DOHH2 (cell line): ENCODE measurements around the gene MAP2.
A peak's percentile ranks its signal among the peaks of the same experiment; 100 is the strongest.

ENCODE experiments used
- H3F3A ChIP-seq: fragments of 200-600 bp; sonication (generic), shearing (Covaris generic); 2 replicates; pipeline ENCODE4 v1.6.0; 2016; ENCODE audit warnings: antibody characterized with exemption, mild to moderate bottlenecking; ENCODE audit not compliant: control insufficient read depth, insufficient read depth
- H3K27ac ChIP-seq: fragments of 200-600 bp; sonication (generic); 2 replicates; pipeline ENCODE4 v1.5.1; 2014; ENCODE audit warnings: low read depth, mild to moderate bottlenecking, low read length, moderate library complexity
- H3K27me3 ChIP-seq: fragments of 200-600 bp; sonication (generic); 2 replicates; pipeline ENCODE4 v1.6.1; 2014; ENCODE audit warnings: mild to moderate bottlenecking, low read length, mixed read lengths; ENCODE audit not compliant: control insufficient read depth
- H3K36me3 ChIP-seq: fragments of 200-600 bp; sonication (generic); 2 replicates; pipeline ENCODE4 v1.6.1; 2014; ENCODE audit warnings: mild to moderate bottlenecking, low read length, moderate library complexity, mixed read lengths; ENCODE audit not compliant: control insufficient read depth
- H3K4me1 ChIP-seq: fragments of 200-600 bp; sonication (generic); 2 replicates; pipeline ENCODE4 v1.6.1; 2014; ENCODE audit warnings: mild to moderate bottlenecking, low read length, mixed read lengths; ENCODE audit not compliant: control insufficient read depth
- H3K4me2 ChIP-seq: fragments of 200-600 bp; sonication (generic); 2 replicates; pipeline ENCODE4 v1.6.0; 2014; ENCODE audit warnings: mild to moderate bottlenecking, low read length, moderate library complexity
- H3K4me3 ChIP-seq: fragments of 200-600 bp; sonication (generic); 2 replicates; pipeline ENCODE4 v1.5.1; 2014; ENCODE audit warnings: mild to moderate bottlenecking, low read length, mixed read lengths
- H3K79me2 ChIP-seq: fragments of 200-600 bp; sonication (generic); 2 replicates; pipeline ENCODE4 v1.6.1; 2014; ENCODE audit warnings: mild to moderate bottlenecking, low read length, mixed read lengths; ENCODE audit not compliant: control insufficient read depth
- H3K9me2 ChIP-seq: fragments of 200-600 bp; sonication (generic); replicated peaks from 2 replicates; pipeline ENCODE4 v1.6.1; 2014; ENCODE audit warnings: mild to moderate bottlenecking, low read length, mixed read lengths; ENCODE audit not compliant: control insufficient read depth
- H3K9me3 ChIP-seq: fragments of 200-600 bp; sonication (generic); 2 replicates; pipeline ENCODE4 v1.6.1; 2014; ENCODE audit warnings: antibody characterized with exemption, low read length, mixed read lengths; ENCODE audit not compliant: control insufficient read depth, insufficient read depth
- H4K20me1 ChIP-seq: fragments of 200-600 bp; sonication (generic); 2 replicates; pipeline ENCODE4 v1.6.0; 2014; ENCODE audit warnings: low read depth, mild to moderate bottlenecking, antibody characterized with exemption, low read length, moderate library complexity; ENCODE audit not compliant: control insufficient read depth, insufficient read depth
- EZH2phosphoT487 ChIP-seq: fragments of 200-600 bp; sonication (generic); IDR thresholded peaks from 2 replicates; pipeline ENCODE4 v1.6.1; 2017; ENCODE audit warnings: borderline replicate concordance, mild to moderate bottlenecking, antibody characterized with exemption, low read length, moderate library complexity, mixed read lengths
- TF ChIP-seq, protein P1 (sequence below): fragments of 200-600 bp; sonication (generic); IDR thresholded peaks from one replicate; pipeline ENCODE4 v1.5.1; 2014; ENCODE audit warnings: antibody characterized with exemption, mild to moderate bottlenecking, low read depth, low read length; ENCODE audit not compliant: poor library complexity, severe bottlenecking

Gene MAP2

DNA sequence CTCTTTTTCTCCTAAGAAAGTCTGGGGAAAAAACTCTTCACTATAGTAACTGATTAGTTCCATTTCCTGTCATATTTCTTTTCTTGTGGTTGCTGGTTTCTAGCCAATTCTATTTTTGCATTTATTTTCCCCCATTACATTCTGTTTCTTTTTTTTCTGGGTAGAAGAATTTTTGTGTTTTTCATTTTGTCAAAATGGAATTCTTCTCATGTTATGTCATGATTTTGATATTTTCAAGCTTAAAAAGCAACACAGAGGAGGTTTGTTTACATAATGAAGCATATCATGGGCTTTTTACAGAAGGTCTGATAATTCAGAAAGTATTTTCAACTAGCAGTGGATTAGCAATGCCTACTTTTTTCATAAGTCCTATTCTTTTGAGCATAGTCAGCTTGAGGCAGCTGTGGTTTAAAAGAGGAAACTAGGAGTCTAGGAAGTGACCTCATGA lies 102.0 kb downstream of the MAP2 start:
- Histone ChIP-seq H3K36me3 (no peaks in the 10 kb centered on the region; the same call in 1 of the 2 replicates), H3K27me3 (no peaks in the 10 kb centered on the region), H3K9me2 (no peaks in the 10 kb centered on the region), H3K9me3 (no peaks in the 10 kb centered on the region), H3K4me3 (peak overlapping the region; percentile 63), H3F3A (peaks cover 12% of the 10 kb centered on the region), H3K79me2 (no peaks in the 10 kb centered on the region), H3K4me1 (peaks cover 69% of the 10 kb centered on the region), H4K20me1 (no peaks in the 10 kb centered on the region), H3K4me2 (peak overlapping the region; percentile 74), H3K27ac (peak overlapping the region; percentile 78)
- TF ChIP-seq, protein P1, sequence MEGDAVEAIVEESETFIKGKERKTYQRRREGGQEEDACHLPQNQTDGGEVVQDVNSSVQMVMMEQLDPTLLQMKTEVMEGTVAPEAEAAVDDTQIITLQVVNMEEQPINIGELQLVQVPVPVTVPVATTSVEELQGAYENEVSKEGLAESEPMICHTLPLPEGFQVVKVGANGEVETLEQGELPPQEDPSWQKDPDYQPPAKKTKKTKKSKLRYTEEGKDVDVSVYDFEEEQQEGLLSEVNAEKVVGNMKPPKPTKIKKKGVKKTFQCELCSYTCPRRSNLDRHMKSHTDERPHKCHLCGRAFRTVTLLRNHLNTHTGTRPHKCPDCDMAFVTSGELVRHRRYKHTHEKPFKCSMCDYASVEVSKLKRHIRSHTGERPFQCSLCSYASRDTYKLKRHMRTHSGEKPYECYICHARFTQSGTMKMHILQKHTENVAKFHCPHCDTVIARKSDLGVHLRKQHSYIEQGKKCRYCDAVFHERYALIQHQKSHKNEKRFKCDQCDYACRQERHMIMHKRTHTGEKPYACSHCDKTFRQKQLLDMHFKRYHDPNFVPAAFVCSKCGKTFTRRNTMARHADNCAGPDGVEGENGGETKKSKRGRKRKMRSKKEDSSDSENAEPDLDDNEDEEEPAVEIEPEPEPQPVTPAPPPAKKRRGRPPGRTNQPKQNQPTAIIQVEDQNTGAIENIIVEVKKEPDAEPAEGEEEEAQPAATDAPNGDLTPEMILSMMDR: no peak
- no peak for TF ChIP-seq EZH2phosphoT487

DNA sequence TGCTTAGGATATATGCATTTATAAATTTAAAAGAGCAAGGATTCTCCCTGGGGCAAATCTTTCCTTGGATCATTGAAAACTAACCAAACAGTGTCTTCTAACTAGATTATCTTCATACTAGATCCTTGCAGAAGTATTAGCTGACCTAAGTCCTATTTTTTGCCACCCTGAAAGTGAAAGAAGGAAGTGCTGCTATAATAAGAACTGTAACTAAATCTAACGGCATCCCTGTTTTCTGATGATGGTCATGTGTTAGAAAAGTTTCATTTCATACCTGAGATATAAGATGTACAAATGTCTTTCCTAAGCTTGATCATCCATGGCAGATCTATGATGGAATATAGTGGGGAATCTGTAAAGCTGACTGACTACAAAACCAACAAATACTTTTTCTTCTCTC lies 102.7 kb downstream of the MAP2 start:
- H3K4me1 ChIP-seq: peaks cover 69% of the 10 kb centered on the region
- TF ChIP-seq, protein P1: no peak
- no peak for TF ChIP-seq EZH2phosphoT487
- no peaks in the 10 kb centered on the region for H3K9me3 ChIP-seq
- H3F3A ChIP-seq: peaks cover 12% of the 10 kb centered on the region
- H3K36me3 ChIP-seq: no peaks in the 10 kb centered on the region; the same call in 1 of the 2 replicates
- peak overlapping the region; percentile 78 for H3K27ac ChIP-seq
- no peaks in the 10 kb centered on the region for H3K79me2 ChIP-seq
- H3K4me2 ChIP-seq: peak overlapping the region; percentile 74
- peak overlapping the region; percentile 63 for H3K4me3 ChIP-seq
- no peaks in the 10 kb centered on the region for H3K9me2 ChIP-seq
- H3K27me3 ChIP-seq: no peaks in the 10 kb centered on the region
- no peaks in the 10 kb centered on the region for H4K20me1 ChIP-seq

DNA sequence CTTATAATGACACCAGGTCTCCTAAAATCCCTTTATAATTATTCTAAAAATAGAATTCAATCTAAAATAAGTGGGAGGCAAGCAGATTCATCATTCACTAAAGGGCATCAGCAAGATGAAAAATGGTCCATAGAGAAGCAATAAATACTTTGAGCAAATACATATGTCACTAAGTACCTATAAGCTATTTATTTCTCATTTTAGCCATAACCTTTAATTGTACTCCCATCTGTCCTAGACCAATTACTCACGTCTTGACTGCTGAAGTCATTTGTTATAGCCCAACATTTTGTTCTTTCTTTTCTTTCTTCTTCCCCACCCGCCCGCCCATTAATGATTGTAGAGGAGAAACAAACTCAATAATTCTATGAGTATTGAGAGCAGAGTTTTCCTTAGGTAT lies 105.7 kb downstream of the MAP2 start:
- no peaks in the 10 kb centered on the region for H3K9me2 ChIP-seq
- no peaks in the 10 kb centered on the region for H3K36me3 ChIP-seq
- no peak overlapping the region for H3K4me3 ChIP-seq
- H3K79me2 ChIP-seq: no peaks in the 10 kb centered on the region
- H3K27me3 ChIP-seq: no peaks in the 10 kb centered on the region
- H3F3A ChIP-seq: 0 out of 2 replicates have a peak, but pooled peaks cover 2% of the 10 kb centered on the region
- no peaks in the 10 kb centered on the region for H3K9me3 ChIP-seq
- H3K4me1 ChIP-seq: peaks cover 49% of the 10 kb centered on the region
- H3K27ac ChIP-seq: no peak overlapping the region
- no peak overlapping the region for H3K4me2 ChIP-seq
- no peak for TF ChIP-seq EZH2phosphoT487
- TF ChIP-seq, protein P1: no peak
- no peaks in the 10 kb centered on the region for H4K20me1 ChIP-seq

DNA sequence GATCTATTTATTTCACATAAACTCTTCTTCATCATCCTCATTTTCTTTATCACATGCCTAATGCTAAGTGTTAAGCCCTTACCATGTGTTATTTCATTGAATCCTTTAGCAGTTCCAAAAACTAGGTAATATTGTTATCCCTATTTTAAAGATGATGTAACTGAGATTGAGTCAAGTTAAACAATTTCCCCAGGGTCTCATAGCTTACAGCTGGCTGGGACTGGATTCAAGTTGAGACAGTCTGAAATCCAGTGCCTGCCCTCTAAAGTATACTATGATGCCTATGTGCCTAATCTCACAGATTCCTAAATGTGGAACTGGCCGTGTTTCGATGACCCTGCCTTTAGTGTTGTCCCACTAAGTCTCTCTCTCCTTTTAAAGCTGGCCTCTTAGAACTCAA lies 108.5 kb downstream of the MAP2 start:
- no peak overlapping the region for H3K4me2 ChIP-seq
- H3K27me3 ChIP-seq: no peaks in the 10 kb centered on the region
- TF ChIP-seq, protein P1: no peak
- no peak for TF ChIP-seq EZH2phosphoT487
- H3K27ac ChIP-seq: no peak overlapping the region
- H4K20me1 ChIP-seq: no peaks in the 10 kb centered on the region
- H3K4me1 ChIP-seq: peaks cover 24% of the 10 kb centered on the region
- no peak overlapping the region for H3K4me3 ChIP-seq
- 0 out of 2 replicates have a peak, but pooled peaks cover 2% of the 10 kb centered on the region for H3F3A ChIP-seq
- H3K9me2 ChIP-seq: no peaks in the 10 kb centered on the region
- no peaks in the 10 kb centered on the region for H3K9me3 ChIP-seq
- no peaks in the 10 kb centered on the region for H3K36me3 ChIP-seq
- no peaks in the 10 kb centered on the region for H3K79me2 ChIP-seq
